Superior temporal gyrus (tissue), 1 donor: ENCODE measurements around the gene WHRN.

ENCODE experiments used
- DNase-seq: peaks from one replicate; pipeline ENCODE4 v3.0.0-alpha.2; 2016; ENCODE audit errors: extremely low spot score

WHRN gene

GRCh38 chr9:114449236-114449635 is 56.0 kb downstream of the WHRN start:
- DNase-seq, result no peak

- DNase-seq, result no peak
Measured at GRCh38 chr9:114448706-114449105, 56.6 kb downstream of the WHRN start.

GRCh38 chr9:114446672-114447450 is 58.4 kb downstream of the WHRN start:
- DNase-seq, result no peak

GRCh38 chr9:114446036-114446435 is 59.2 kb downstream of the WHRN start:
- peak; percentile 57 for DNase-seq

- DNase-seq, result peak; percentile 43
Measured at GRCh38 chr9:114445616-114446015, 59.7 kb downstream of the WHRN start.

GRCh38 chr9:114442022-114442421 is 63.3 kb downstream of the WHRN start:
- DNase-seq, result peak; percentile 90

- DNase-seq, result no peak
Measured at GRCh38 chr9:114437401-114437893, 67.8 kb downstream of the WHRN start.

GRCh38 chr9:114434878-114435311 is 70.4 kb downstream of the WHRN start:
- peak; percentile 77 for DNase-seq

GRCh38 chr9:114433720-114434255 is 71.5 kb downstream of the WHRN start:
- no peak for DNase-seq

GRCh38 chr9:114433086-114433485 is 72.2 kb downstream of the WHRN start:
- DNase-seq, result no peak

GRCh38 chr9:114432323-114433067 is 72.8 kb downstream of the WHRN start:
- DNase-seq, result no peak

- DNase-seq, result no peak
Measured at GRCh38 chr9:114431770-114432169, 73.5 kb downstream of the WHRN start.

- no peak for DNase-seq
Measured at GRCh38 chr9:114431003-114431402, 74.3 kb downstream of the WHRN start.

GRCh38 chr9:114430457-114430856 is 74.8 kb downstream of the WHRN start:
- no peak for DNase-seq

- no peak for DNase-seq
Measured at GRCh38 chr9:114429488-114429887, 75.8 kb downstream of the WHRN start.

GRCh38 chr9:114428466-114428865 is 76.8 kb downstream of the WHRN start:
- no peak for DNase-seq

GRCh38 chr9:114427644-114428043 is 77.6 kb downstream of the WHRN start:
- DNase-seq, result no peak

GRCh38 chr9:114426046-114426948 is 79.0 kb downstream of the WHRN start:
- no peak for DNase-seq

- no peak for DNase-seq
Measured at GRCh38 chr9:114425126-114425525, 80.1 kb downstream of the WHRN start.

- no peak for DNase-seq
Measured at GRCh38 chr9:114424126-114424525, 81.1 kb downstream of the WHRN start.

GRCh38 chr9:114423181-114423580 is 82.1 kb downstream of the WHRN start:
- no peak for DNase-seq

- DNase-seq, result no peak
Measured at GRCh38 chr9:114421147-114421546, 84.1 kb downstream of the WHRN start.
